Measurements from ENCODE around the gene L2HGDH. TPM values are rescaled to one million over a fixed set of nuclear protein-coding genes. Genes with fewer than 3 reads are reported as not detected.

Gene L2HGDH
- total and polyA plus RNA-seq, 9 of the 15 experiments (the other 6 are each of a cell fraction or from before 2014, with no cell fraction given), result 1.7 to 16.1 (median 10.5) TPM

GRCh38 chr14:50231475-50232275, 80.4 kb downstream of the L2HGDH start, which contains the start of gene SOS2 (continued):
- TF ChIP-seq ZNF551 (CRISPR knock-in tag; IDR thresholded peaks at IDR 0.05) (no peak), ZNF445 (CRISPR knock-in tag; IDR thresholded peaks at IDR 0.05; ENCODE audit: low read depth) (no peak), SMAD4 (CRISPR knock-in tag; conservative IDR thresholded peaks at IDR 0.05) (peak; percentile 77), E2F1 (CRISPR knock-in tag; IDR thresholded peaks at IDR 0.05) (no peak), RFX1 (IDR thresholded peaks at IDR 0.05) (no peak), NR3C1 (CRISPR knock-in tag; IDR thresholded peaks at IDR 0.05) (no peak), EP400 (IDR thresholded peaks at IDR 0.05) (0 out of 2 replicates have a peak, but pooled peaks have one; percentile 25), NFIX (CRISPR knock-in tag; IDR thresholded peaks at IDR 0.05; ENCODE audit: low read depth) (no peak), GMEB1 (CRISPR knock-in tag; IDR thresholded peaks at IDR 0.05) (no peak), OTX1 (CRISPR knock-in tag; IDR thresholded peaks at IDR 0.05) (no peak), TCFL5 (CRISPR knock-in tag; conservative IDR thresholded peaks at IDR 0.05) (no peak), MYC (IDR thresholded peaks at IDR 0.05; ENCODE audit: low read depth, low read length) (no peak), MYC (CRISPR knock-in tag; IDR thresholded peaks at IDR 0.05; ENCODE audit: borderline replicate concordance, low read depth) (no peak), RHOXF2B (CRISPR knock-in tag; conservative IDR thresholded peaks at IDR 0.05) (no peak), NR0B1 (IDR thresholded peaks at IDR 0.05; ENCODE audit: partially characterized antibody) (no peak), HDAC2 (IDR thresholded peaks at IDR 0.05) (0 out of 2 replicates have a peak, but pooled peaks have one; percentile 31), PURB (CRISPR knock-in tag; IDR thresholded peaks at IDR 0.05; ENCODE audit: low read depth) (no peak), MIER1 (IDR thresholded peaks at IDR 0.05; ENCODE audit: low read depth) (no peak), ZNF830 (CRISPR knock-in tag; IDR thresholded peaks at IDR 0.05) (no peak), MXI1 (IDR thresholded peaks at IDR 0.05; ENCODE audit: low read depth, low read length) (no peak), ZFP1 (CRISPR knock-in tag; IDR thresholded peaks at IDR 0.05) (no peak), GABPB2 (CRISPR knock-in tag; conservative IDR thresholded peaks at IDR 0.05) (no peak), PHB (CRISPR knock-in tag; IDR thresholded peaks at IDR 0.05) (no peak), BRCA1 (IDR thresholded peaks at IDR 0.05) (no peak), BRCA1 (CRISPR knock-in tag; IDR thresholded peaks at IDR 0.05) (no peak), PKNOX1 (IDR thresholded peaks at IDR 0.05) (no peak), ZKSCAN1 (IDR thresholded peaks at IDR 0.05; ENCODE audit: low read depth, low read length) (no peak)
